Measurements from ENCODE around the gene GOLGA8A. TPM values are rescaled to one million over a fixed set of nuclear protein-coding genes. Genes with fewer than 3 reads are reported as not detected.

Gene GOLGA8A
- total and polyA plus RNA-seq, 2 donors (not counting 3 experiments of a cell fraction or from before 2014, with no cell fraction given), result 17.8 to 61.1 TPM

- dilution Hi-C loops (cut with MboI; ENCODE audit: extremely low pct_ligation_motif_present, low sequenced_read_pairs), result no loop called here
- Histone ChIP-seq H3K27ac (ENCODE audit: insufficient read depth, low read depth, low read length) (peak overlapping the region; percentile 23), H3K9me1 (replicated peaks; ENCODE audit: control insufficient read depth, extremely low read depth, insufficient read depth, low read length) (no peaks in the 10 kb centered on the region), H3K36me3 (ENCODE audit: control insufficient read depth in 2 of 2, extremely low read depth in 1 of 2, insufficient read depth in 2 of 2, low read length in 2 of 2) (no peaks in the 10 kb centered on the region), H3K27me3 (ENCODE audit: control insufficient read depth in 2 of 2, insufficient read depth in 2 of 2, low read length in 2 of 2) (peaks cover 0 to 8% of the 10 kb centered on the region in 2 experiments), H4K20me1 (replicated peaks; ENCODE audit: control insufficient read depth, extremely low read depth, insufficient read depth, low read length) (no peaks in the 10 kb centered on the region), H3K79me2 (ENCODE audit: control insufficient read depth, insufficient read depth, low read length) (peaks cover 12% of the 10 kb centered on the region), H3K4me2 (ENCODE audit: insufficient read depth, low read length) (peak overlapping the region; percentile 77), H3K9ac (replicated peaks; ENCODE audit: extremely low read depth, insufficient read depth, low read length) (peak overlapping the region; percentile 16), H3K9me3 (replicated peaks; ENCODE audit: control insufficient read depth, insufficient read depth, low read length) (no peaks in the 10 kb centered on the region), H2AFZ (ENCODE audit: low read depth, low read length) (peak overlapping the region; percentile 79), H3K4me3 (replicated peaks in 1 of 3; ENCODE audit: insufficient read depth in 1 of 3, low read depth in 1 of 3, low read length in 3 of 3) (peak overlapping the region; percentile 68 to 78 (median 77)), H3K4me1 (ENCODE audit: control insufficient read depth, extremely low read depth, insufficient read depth, low read length) (peaks cover 7% of the 10 kb centered on the region)
- intact Hi-C loops (cut with micrococcal nuclease), result loop anchor here (2.0 to 10.0 kb wide), 4 partner anchors 70 to 332 kb away; partner anchors contain the start of genes EMC4, EMC7, LPCAT4 and NOP10
- TF ChIP-seq POLR2A (IDR thresholded peaks at IDR 0.05; ENCODE audit: low read depth, low read length), result no peak
- TF ChIP-seq FOS (IDR thresholded peaks at IDR 0.05; ENCODE audit: borderline replicate concordance, insufficient read depth, low read length), result no peak
- TF ChIP-seq MYC (IDR thresholded peaks at IDR 0.05; ENCODE audit: low read depth, low read length), result no peak
- TF ChIP-seq MAX (IDR thresholded peaks at IDR 0.05; ENCODE audit: insufficient read depth, insufficient read length), result no peak
- no peak for TF ChIP-seq GATA2 (IDR thresholded peaks at IDR 0.05; ENCODE audit: insufficient read depth, insufficient read length, low read depth, low read length)
- TF ChIP-seq POLR2AphosphoS5 (IDR thresholded peaks at IDR 0.05; ENCODE audit: insufficient read depth, low read depth, low read length), result no peak
- TF ChIP-seq CTCF (IDR thresholded peaks at IDR 0.05; ENCODE audit: extremely low read depth in 1 of 2, insufficient read depth in 1 of 2, low read depth in 1 of 2, low read length in 2 of 2), result peak in 1 of 2 donors; percentile 16
- POLR2A ChIA-PET, result no interaction called here
- FAIRE-seq (no peak), DNase-seq (ENCODE audit: low read depth, low spot score) (peak; percentile 65)
- CTCF ChIA-PET, result interaction anchor here (0.6 to 1.3 kb wide), 5 partner anchors 100 to 712 kb away, joined by 3 to 4 read pairs (median 3); partner anchors contain the start of gene GOLGA8B
- BruUV-seq (replicated peaks), result no TSS peak
Measured at GRCh38 chr15:34436956-34437442, 609 bp downstream of the GOLGA8A start.
